SU-DHL-6 (cell line): Measurements from ENCODE around the gene CLTRN.

Experiments used
- EZH2phosphoT487 ChIP-seq: fragments of 200-600 bp; sonication (generic), shearing (Covaris generic); conservative IDR thresholded peaks from 2 replicates; pipeline ENCODE4 v1.6.1; 2018; ENCODE audit warnings: mild to moderate bottlenecking, antibody characterized with exemption, low read length, moderate library complexity, mixed read lengths
- TF ChIP-seq, protein P1 (sequence below): fragments of 200-600 bp; sonication (generic); IDR thresholded peaks from one replicate; pipeline ENCODE4 v1.5.1; 2017; ENCODE audit warnings: antibody characterized with exemption, mild to moderate bottlenecking, low read length, moderate library complexity; ENCODE audit not compliant: insufficient read depth, poor library complexity, severe bottlenecking

DNA sequence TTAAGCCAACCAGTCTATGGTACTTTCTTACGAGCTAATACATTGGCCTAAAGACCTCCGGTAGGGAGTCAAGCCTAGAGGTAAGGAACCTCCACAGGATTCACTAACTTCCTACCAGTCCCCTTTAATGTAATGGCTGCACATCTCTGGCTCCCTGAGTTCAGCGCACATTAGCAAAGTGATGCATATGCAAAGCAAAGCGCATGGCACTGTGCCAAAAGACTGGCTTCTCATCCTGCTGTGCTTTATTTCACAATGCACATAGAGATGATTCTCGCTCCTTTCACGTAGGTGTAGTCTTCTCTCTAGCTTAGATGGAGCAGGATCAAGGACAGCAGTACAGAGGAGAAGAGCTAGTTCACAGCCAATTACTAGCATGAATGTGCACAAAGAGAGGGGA, 14.6 kb upstream of the CLTRN start:
- TF ChIP-seq, protein P1, sequence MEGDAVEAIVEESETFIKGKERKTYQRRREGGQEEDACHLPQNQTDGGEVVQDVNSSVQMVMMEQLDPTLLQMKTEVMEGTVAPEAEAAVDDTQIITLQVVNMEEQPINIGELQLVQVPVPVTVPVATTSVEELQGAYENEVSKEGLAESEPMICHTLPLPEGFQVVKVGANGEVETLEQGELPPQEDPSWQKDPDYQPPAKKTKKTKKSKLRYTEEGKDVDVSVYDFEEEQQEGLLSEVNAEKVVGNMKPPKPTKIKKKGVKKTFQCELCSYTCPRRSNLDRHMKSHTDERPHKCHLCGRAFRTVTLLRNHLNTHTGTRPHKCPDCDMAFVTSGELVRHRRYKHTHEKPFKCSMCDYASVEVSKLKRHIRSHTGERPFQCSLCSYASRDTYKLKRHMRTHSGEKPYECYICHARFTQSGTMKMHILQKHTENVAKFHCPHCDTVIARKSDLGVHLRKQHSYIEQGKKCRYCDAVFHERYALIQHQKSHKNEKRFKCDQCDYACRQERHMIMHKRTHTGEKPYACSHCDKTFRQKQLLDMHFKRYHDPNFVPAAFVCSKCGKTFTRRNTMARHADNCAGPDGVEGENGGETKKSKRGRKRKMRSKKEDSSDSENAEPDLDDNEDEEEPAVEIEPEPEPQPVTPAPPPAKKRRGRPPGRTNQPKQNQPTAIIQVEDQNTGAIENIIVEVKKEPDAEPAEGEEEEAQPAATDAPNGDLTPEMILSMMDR: no peak
- TF ChIP-seq EZH2phosphoT487: no peak
